ENCODE data around the gene DYNC2LI1.

DYNC2LI1 gene

GRCh38 chr2:43748333-43748732 is 25.5 kb upstream of the DYNC2LI1 start:
- no peak overlapping the region for H3K4me3 ChIP-seq (ENCODE audit: low read depth, low read length)
- no peak for DNase-seq (ENCODE audit: low read depth)
- TF ChIP-seq, protein P1, sequence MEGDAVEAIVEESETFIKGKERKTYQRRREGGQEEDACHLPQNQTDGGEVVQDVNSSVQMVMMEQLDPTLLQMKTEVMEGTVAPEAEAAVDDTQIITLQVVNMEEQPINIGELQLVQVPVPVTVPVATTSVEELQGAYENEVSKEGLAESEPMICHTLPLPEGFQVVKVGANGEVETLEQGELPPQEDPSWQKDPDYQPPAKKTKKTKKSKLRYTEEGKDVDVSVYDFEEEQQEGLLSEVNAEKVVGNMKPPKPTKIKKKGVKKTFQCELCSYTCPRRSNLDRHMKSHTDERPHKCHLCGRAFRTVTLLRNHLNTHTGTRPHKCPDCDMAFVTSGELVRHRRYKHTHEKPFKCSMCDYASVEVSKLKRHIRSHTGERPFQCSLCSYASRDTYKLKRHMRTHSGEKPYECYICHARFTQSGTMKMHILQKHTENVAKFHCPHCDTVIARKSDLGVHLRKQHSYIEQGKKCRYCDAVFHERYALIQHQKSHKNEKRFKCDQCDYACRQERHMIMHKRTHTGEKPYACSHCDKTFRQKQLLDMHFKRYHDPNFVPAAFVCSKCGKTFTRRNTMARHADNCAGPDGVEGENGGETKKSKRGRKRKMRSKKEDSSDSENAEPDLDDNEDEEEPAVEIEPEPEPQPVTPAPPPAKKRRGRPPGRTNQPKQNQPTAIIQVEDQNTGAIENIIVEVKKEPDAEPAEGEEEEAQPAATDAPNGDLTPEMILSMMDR (IDR thresholded peaks at IDR 0.05; ENCODE audit: low read depth, low read length, missing control alignments): no peak

DNA sequence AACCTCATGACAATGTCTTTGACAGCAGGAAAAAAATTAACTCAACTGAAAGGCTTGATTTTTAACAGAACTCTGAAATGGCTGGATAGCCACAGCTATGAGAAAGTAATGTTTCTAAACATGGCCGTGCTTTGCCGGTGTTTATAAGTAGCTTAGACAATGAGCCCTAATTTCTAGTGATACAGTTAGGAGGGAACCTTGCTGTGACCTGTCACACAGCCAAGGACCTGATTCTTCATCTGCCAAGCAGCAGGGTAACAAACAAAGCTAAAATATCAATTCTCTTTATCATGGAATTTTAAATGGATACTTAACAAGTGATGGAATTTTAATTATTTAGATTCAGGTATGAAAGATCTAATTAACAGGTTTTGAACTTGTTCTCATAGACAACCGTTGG is 24.3 kb upstream of the DYNC2LI1 start:
- DNase-seq (ENCODE audit: low read depth): no peak
- TF ChIP-seq, protein P1 (IDR thresholded peaks at IDR 0.05; ENCODE audit: low read depth, low read length, missing control alignments): no peak
- H3K4me3 ChIP-seq (ENCODE audit: low read depth, low read length): no peak overlapping the region

DNA sequence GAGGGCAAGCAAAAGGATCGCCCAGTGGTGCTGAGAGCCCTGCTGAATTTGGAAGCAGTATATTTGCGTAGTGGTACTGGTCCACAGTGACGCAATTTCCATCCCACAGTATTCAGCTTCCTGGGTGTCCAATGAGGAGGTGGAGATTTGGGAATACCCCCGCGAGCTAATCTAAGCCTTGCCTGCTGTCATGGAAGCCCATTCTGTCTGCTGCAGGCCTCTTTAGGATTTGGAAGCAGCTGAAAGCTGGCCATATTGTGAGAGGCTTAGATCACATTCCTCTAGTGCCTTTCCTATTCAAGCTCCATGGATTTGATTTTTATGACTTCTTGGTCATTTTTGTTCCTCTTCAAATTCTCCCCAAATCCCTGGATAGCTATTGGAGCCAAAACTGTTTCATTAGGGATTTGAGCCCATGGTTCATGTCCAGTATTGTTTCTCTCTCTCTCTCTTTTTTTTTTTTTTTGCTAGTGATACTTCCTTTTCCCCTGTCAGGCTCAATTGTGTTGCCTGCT is 22.3 kb upstream of the DYNC2LI1 start:
- TF ChIP-seq, protein P1 (IDR thresholded peaks at IDR 0.05; ENCODE audit: low read depth, low read length, missing control alignments): no peak
- H3K4me3 ChIP-seq (ENCODE audit: low read depth, low read length): no peak overlapping the region
- no peak for DNase-seq (ENCODE audit: low read depth)

- no peak overlapping the region for H3K4me3 ChIP-seq (ENCODE audit: low read depth, low read length)
- TF ChIP-seq, protein P1 (IDR thresholded peaks at IDR 0.05; ENCODE audit: low read depth, low read length, missing control alignments): no peak
- no peak for DNase-seq (ENCODE audit: low read depth)
Observed at GRCh38 chr2:43752302-43752701, 21.5 kb upstream of the DYNC2LI1 start.

DNA sequence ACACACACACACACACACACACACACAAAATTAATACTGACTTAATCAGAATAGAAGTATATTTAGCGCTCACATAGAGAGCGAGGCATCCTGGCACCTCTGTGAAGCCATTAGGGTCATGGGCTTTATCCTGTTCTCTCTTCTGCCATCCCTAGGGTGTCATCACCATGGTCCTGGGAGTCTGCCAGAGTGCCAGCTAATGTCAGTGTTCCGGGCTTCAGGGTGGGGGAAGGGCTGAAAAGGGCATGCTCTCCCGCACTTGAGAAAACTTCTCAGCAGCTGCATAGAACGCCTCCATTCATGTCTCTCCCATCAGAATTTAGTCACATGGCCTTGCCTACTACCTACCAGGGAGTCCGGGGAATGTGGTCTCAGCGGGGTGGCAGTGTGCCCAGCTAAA is 19.7 kb upstream of the DYNC2LI1 start:
- H3K4me3 ChIP-seq (ENCODE audit: low read depth, low read length): no peak overlapping the region
- TF ChIP-seq, protein P1 (IDR thresholded peaks at IDR 0.05; ENCODE audit: low read depth, low read length, missing control alignments): no peak
- no peak for DNase-seq (ENCODE audit: low read depth)

DNA sequence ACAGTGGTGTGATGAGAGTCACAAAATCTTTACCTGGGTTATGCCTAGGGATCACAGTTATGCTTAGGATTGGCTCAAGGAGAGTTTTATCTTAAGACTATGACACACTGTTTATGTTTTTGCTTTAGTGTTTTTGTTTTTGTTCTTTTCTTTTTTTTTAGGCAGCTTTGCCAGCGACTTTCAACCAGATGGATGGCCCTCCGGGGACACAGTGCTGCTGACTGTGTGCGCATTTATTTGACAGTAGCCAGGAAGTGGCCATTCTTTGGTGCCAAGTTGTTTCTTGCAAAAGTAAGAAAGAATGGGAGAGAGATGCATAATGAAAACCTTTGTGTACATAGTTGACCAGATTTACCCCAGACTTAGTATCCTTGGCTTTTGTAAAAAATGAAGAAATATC is 15.1 kb upstream of the DYNC2LI1 start:
- no peak for DNase-seq (ENCODE audit: low read depth)
- TF ChIP-seq, protein P1 (IDR thresholded peaks at IDR 0.05; ENCODE audit: low read depth, low read length, missing control alignments): no peak
- no peak overlapping the region for H3K4me3 ChIP-seq (ENCODE audit: low read depth, low read length)

GRCh38 chr2:43759195-43759594 is 14.6 kb upstream of the DYNC2LI1 start:
- no peak overlapping the region for H3K4me3 ChIP-seq (ENCODE audit: low read depth, low read length)
- TF ChIP-seq, protein P1 (IDR thresholded peaks at IDR 0.05; ENCODE audit: low read depth, low read length, missing control alignments): no peak
- DNase-seq (ENCODE audit: low read depth): no peak

Measured in GM12864 (cell line).